SK-N-SH (cell line): ENCODE results near the gene MACROD2. TPM values are rescaled to one million over a fixed set of nuclear protein-coding genes. Genes with fewer than 3 reads are reported as not detected.

Source experiments
- CTCF ChIA-PET: fragments of 300-600, 350-600 bp; formaldehyde crosslinking; extraction: SDS; loops from one replicate; lab custom pipeline; 2021; lab: Yijun Ruan, JAX
- POLR2A ChIA-PET: fragments of 350-600 bp; sonication (Branson Sonifier 250); formaldehyde crosslinking; extraction: SDS; loops from one replicate; lab custom pipeline; 2020; ENCODE audit warnings: antibody characterized with exemption, inconsistent platforms; lab: Yijun Ruan, JAX
- DNase-seq: peaks from one replicate; pipeline ENCODE4 v3.0.0; 2012
- H2AFZ ChIP-seq: fragments of 200-600 bp; sonication (generic); 2 replicates; pipeline ENCODE4 v1.8.1; 2016; ENCODE audit warnings: antibody characterized with exemption, mild to moderate bottlenecking, low read depth
- H3F3A ChIP-seq: fragments of 200-600 bp; sonication (generic); replicated peaks from 2 replicates; pipeline ENCODE3; 2016; ENCODE audit warnings: antibody characterized with exemption, mild to moderate bottlenecking; ENCODE audit not compliant: insufficient read depth
- H3K27ac ChIP-seq, 2 experiments: fragments of 200-500 bp in 1 of 2; fragments of 200-600 bp in 1 of 2; sonication (Bioruptor generic) in 1 of 2; sonication (generic), shearing (Covaris generic) in 1 of 2; 2 replicates each; pipeline versions ENCODE4 v1.5.1 to v1.6.1; 2014 to 2016; ENCODE audit warnings: low read depth in 2 of 2, inconsistent platforms in 1 of 2, low read length in 1 of 2, mild to moderate bottlenecking in 1 of 2, mixed read lengths in 1 of 2
- H3K27me3 ChIP-seq: fragments of 200-600 bp; sonication (generic), shearing (Covaris generic); 2 replicates; pipeline ENCODE4 v1.6.1; 2016; ENCODE audit warnings: mixed run types; ENCODE audit not compliant: insufficient read depth
- H3K36me3 ChIP-seq, 2 experiments: fragments of 200-500 bp in 1 of 2; fragments of 200-600 bp in 1 of 2; sonication (Bioruptor generic) in 1 of 2; sonication (generic) in 1 of 2; replicated peaks in 1 of 2; 2 replicates each; pipeline versions ENCODE3 to v1.5.1; 2014 to 2016; ENCODE audit warnings: low read length in 1 of 2, mild to moderate bottlenecking in 1 of 2; ENCODE audit not compliant: insufficient read depth in 2 of 2, control insufficient read depth in 1 of 2
- H3K4me1 ChIP-seq, 2 experiments: fragments of 200-500 bp in 1 of 2; fragments of 200-600 bp in 1 of 2; sonication (Bioruptor generic) in 1 of 2; sonication (generic), shearing (Covaris generic) in 1 of 2; 2 replicates each; pipeline versions ENCODE4 v1.5.1 to v1.6.1; 2014 to 2016; ENCODE audit warnings: low read depth in 1 of 2, low read length in 1 of 2, mixed run types in 1 of 2; ENCODE audit not compliant: insufficient read depth in 2 of 2, control insufficient read depth in 1 of 2
- H3K4me2 ChIP-seq: fragments of 200-600 bp; sonication (generic), shearing (Covaris generic); 2 replicates; pipeline ENCODE4 v1.6.1; 2017; ENCODE audit warnings: mixed run types
- H3K4me3 ChIP-seq, 2 experiments: fragments of 200-500 bp in 1 of 2; fragments of 200-600 bp in 1 of 2; sonication (Bioruptor generic) in 1 of 2; sonication (generic), shearing (Covaris generic) in 1 of 2; 2 replicates each; pipeline versions ENCODE4 v1.5.1 to v1.8.1; 2014 to 2016; ENCODE audit warnings: low read depth in 2 of 2, inconsistent platforms in 1 of 2, low read length in 1 of 2, mild to moderate bottlenecking in 1 of 2, mixed read lengths in 1 of 2, moderate library complexity in 1 of 2
- H3K79me2 ChIP-seq: fragments of 200-600 bp; sonication (generic); 2 replicates; pipeline ENCODE4 v1.8.1; 2017; ENCODE audit warnings: mild to moderate bottlenecking; ENCODE audit not compliant: insufficient read depth
- H3K9ac ChIP-seq: fragments of 200-600 bp; sonication (generic); 2 replicates; pipeline ENCODE4 v1.6.1; 2017; ENCODE audit warnings: mixed run types
- H3K9me2 ChIP-seq: fragments of 200-600 bp; sonication (generic); 2 replicates; pipeline ENCODE4 v1.6.1; 2017; ENCODE audit warnings: mixed run types
- H3K9me3 ChIP-seq: fragments of 200-600 bp; sonication (generic); 2 replicates; pipeline ENCODE4 v1.6.1; 2017; ENCODE audit warnings: mixed run types, mild to moderate bottlenecking, moderate library complexity
- H4K20me1 ChIP-seq: fragments of 200-600 bp; sonication (generic); 2 replicates; pipeline ENCODE4 v1.6.1; 2017; ENCODE audit warnings: mild to moderate bottlenecking, mixed run types; ENCODE audit not compliant: insufficient read depth
- CTCF ChIP-seq: fragments of 200-600 bp; sonication (generic); IDR thresholded peaks from 2 replicates; pipeline ENCODE4 v1.6.1; 2017; ENCODE audit warnings: antibody characterized with exemption, mild to moderate bottlenecking, moderate library complexity
- ELF1 ChIP-seq: IDR thresholded peaks from 2 replicates; pipeline ENCODE4 v1.4.0; 2012
- EZH2phosphoT487 ChIP-seq: fragments of 200-600 bp; sonication (generic); IDR thresholded peaks from 2 replicates; pipeline ENCODE4 v1.6.1; 2017; ENCODE audit warnings: low read depth, mixed run types, mild to moderate bottlenecking, antibody characterized with exemption, moderate library complexity, borderline replicate concordance
- FOSL2 ChIP-seq: IDR thresholded peaks from 2 replicates; pipeline ENCODE4 v1.4.0; 2012; ENCODE audit warnings: low read depth, mild to moderate bottlenecking, moderate library complexity, borderline replicate concordance
- FOXJ3 ChIP-seq: sonication (generic); formaldehyde crosslinking; IDR thresholded peaks from 2 replicates; pipeline ENCODE4 v1.5.1; 2020; ENCODE audit warnings: mild to moderate bottlenecking, missing genetic modification reagents
- FOXM1 ChIP-seq: IDR thresholded peaks from 2 replicates; pipeline ENCODE4 v1.4.0; 2012; ENCODE audit warnings: low read depth, mild to moderate bottlenecking
- GATA2 ChIP-seq: sonication (generic); formaldehyde crosslinking; IDR thresholded peaks from 2 replicates; pipeline ENCODE4 v1.5.0; 2020; ENCODE audit warnings: mild to moderate bottlenecking, missing genetic modification reagents
- IRF3 ChIP-seq: fragments of 150-350 bp; IDR thresholded peaks from 2 replicates; pipeline ENCODE4 v1.6.1; 2016; ENCODE audit warnings: mild to moderate bottlenecking, low read depth, low read length
- JUND ChIP-seq: IDR thresholded peaks from 2 replicates; pipeline ENCODE4 v1.4.0; 2012
- MEF2A ChIP-seq: IDR thresholded peaks from 2 replicates; pipeline ENCODE4 v1.4.0; 2012; ENCODE audit warnings: low read depth, borderline replicate concordance
- MXI1 ChIP-seq: IDR thresholded peaks from 2 replicates; pipeline ENCODE4 v1.6.1; 2012; ENCODE audit warnings: mild to moderate bottlenecking, low read depth, low read length, improper control_type of control experiment
- NFIC ChIP-seq: IDR thresholded peaks from 2 replicates; pipeline ENCODE4 v1.4.0; 2012; ENCODE audit warnings: borderline replicate concordance
- NRF1 ChIP-seq: IDR thresholded peaks from 2 replicates; pipeline ENCODE4 v1.6.1; 2012; ENCODE audit warnings: low read depth, mild to moderate bottlenecking, low read length
- PBX3 ChIP-seq: IDR thresholded peaks from 2 replicates; pipeline ENCODE4; 2012
- POLR2AphosphoS5 ChIP-seq: IDR thresholded peaks from 2 replicates; pipeline ENCODE4 v1.6.1; 2012; ENCODE audit warnings: low read depth, low read length
- RCOR1 ChIP-seq: fragments of 150-350 bp; IDR thresholded peaks from 2 replicates; pipeline ENCODE4 v1.6.1; 2017; ENCODE audit warnings: antibody characterized with exemption, low read length
- TAF1 ChIP-seq: IDR thresholded peaks from 2 replicates; pipeline ENCODE4 v1.6.1; 2012; ENCODE audit warnings: low read depth, mild to moderate bottlenecking, low read length, moderate library complexity, borderline replicate concordance
- TEAD4 ChIP-seq: IDR thresholded peaks from 2 replicates; pipeline ENCODE4 v1.4.0; 2012; ENCODE audit warnings: mild to moderate bottlenecking, borderline replicate concordance; ENCODE audit not compliant: insufficient read depth
- YY1 ChIP-seq: IDR thresholded peaks from 2 replicates; pipeline ENCODE4 v1.4.0; 2012; ENCODE audit warnings: low read depth, mild to moderate bottlenecking
- ZBTB33 ChIP-seq: IDR thresholded peaks from 2 replicates; pipeline ENCODE4 v1.4.0; 2012; ENCODE audit warnings: low read depth, borderline replicate concordance
- WGBS: methylation state at CpG from one replicate; pipeline ENCODE4 v1.1.6; 2017; ENCODE audit warnings: low lambda C conversion rate; 5-methylcytosine and 5-hydroxymethylcytosine counted together
- polyA plus RNA-seq, 3 experiments: library from polyadenylated mRNA; depleted of rRNA; stranded (reverse); fragments of >200 nt; gene quantifications; 2 replicates each; pipeline ENCODE4 v1.2.3, GENCODE V29; 2012

MACROD2 gene
- polyA plus RNA-seq, 1 of the 3 experiments (the other 2 are of a cell fraction): 0.33 TPM

- no peaks in the 10 kb centered on the region for H3K4me1 ChIP-seq
- CTCF ChIA-PET: no interaction called here
Measured at GRCh38 chr20:14386726-14387125, 391.4 kb downstream of the MACROD2 start.

More at GRCh38 chr20:14386726-14387125, 391.4 kb downstream of the MACROD2 start:
- Histone ChIP-seq H3K36me3 (no peaks in the 10 kb centered on the region), H3K27me3 (no peaks in the 10 kb centered on the region), H3K9me3 (no peaks in the 10 kb centered on the region), H3K4me3 (no peak overlapping the region), H4K20me1 (no peaks in the 10 kb centered on the region), H2AFZ (no peak overlapping the region), H3F3A (no peaks in the 10 kb centered on the region), H3K27ac (no peak overlapping the region), H3K79me2 (no peaks in the 10 kb centered on the region), H3K9me2 (no peaks in the 10 kb centered on the region), H3K9ac (no peak overlapping the region), H3K4me2 (no peak overlapping the region)
- DNase-seq: no peak
- POLR2A ChIA-PET: no interaction called here
- WGBS: 71% methylated on average over 4 of the region's 4 CpGs
- TF ChIP-seq NFIC: no peak
- TF ChIP-seq POLR2AphosphoS5: no peak
- TF ChIP-seq EZH2phosphoT487: no peak
- no peak for TF ChIP-seq GATA2
- TF ChIP-seq TAF1: no peak
- TF ChIP-seq CTCF: no peak
- TF ChIP-seq YY1: no peak
- no peak for TF ChIP-seq ZBTB33
- TF ChIP-seq RCOR1: no peak
- no peak for TF ChIP-seq FOXM1
- TF ChIP-seq JUND: no peak
- no peak for TF ChIP-seq ELF1
- TF ChIP-seq IRF3: no peak
- no peak for TF ChIP-seq MEF2A
- TF ChIP-seq FOSL2: no peak
- TF ChIP-seq TEAD4: no peak
- TF ChIP-seq NRF1: no peak
- no peak for TF ChIP-seq FOXJ3 (CRISPR knock-in tag)
- no peak for TF ChIP-seq MXI1
- no peak for TF ChIP-seq PBX3
